Natural killer cell (primary cell): ENCODE measurements around the gene METTL25B. TPM values are rescaled to one million over a fixed set of nuclear protein-coding genes. Genes with fewer than 3 reads are reported as not detected.

Source experiments
- ATAC-seq, 3 donors: fragments of 150-1000 bp in 2 of 3; fragments of 200-7000 bp in 1 of 3; cut with Tn5 transposase; 1 replicate in 1 of 3; 2 replicates in 2 of 3; pipeline ENCODE4 v1.10.0; 2021; ENCODE audit warnings: mild to moderate bottlenecking in 2 of 3, moderate library complexity in 2 of 3
- DNase-seq, 2 donors: peaks; one replicate each; pipeline versions ENCODE4 v3.0.0 to v3.0.0-alpha.2; 2013 to 2021; ENCODE audit warnings: mixed read lengths in 1 of 2
- H3K27ac ChIP-seq: one replicate; pipeline ENCODE4 v1.5.1; 2013; ENCODE audit warnings: mild to moderate bottlenecking, low read length
- H3K27me3 ChIP-seq: one replicate; pipeline ENCODE4 v1.6.1; 2013; ENCODE audit warnings: low read length; ENCODE audit not compliant: control insufficient read depth, insufficient read depth
- H3K36me3 ChIP-seq: one replicate; pipeline ENCODE4 v1.6.1; 2013; ENCODE audit warnings: low read length; ENCODE audit not compliant: control insufficient read depth, insufficient read depth
- H3K4me1 ChIP-seq: one replicate; pipeline ENCODE4 v1.6.1; 2013; ENCODE audit warnings: low read length; ENCODE audit not compliant: control insufficient read depth, insufficient read depth
- H3K4me3 ChIP-seq: one replicate; pipeline ENCODE4 v1.5.1; 2013; ENCODE audit warnings: low read length
- H3K9me3 ChIP-seq: one replicate; pipeline ENCODE4 v1.6.1; 2013; ENCODE audit warnings: low read length; ENCODE audit not compliant: control insufficient read depth, insufficient read depth
- H3K27ac Mint-ChIP-seq, 2 donors: one replicate each; pipeline ENCODE4 v1.8.0; 2022; ENCODE audit warnings: mild to moderate bottlenecking in 2 of 2, mixed read lengths in 2 of 2, moderate library complexity in 1 of 2
- H3K27me3 Mint-ChIP-seq, 2 donors: one replicate each; pipeline ENCODE4 v1.8.0; 2022; ENCODE audit warnings: low read depth in 2 of 2, mixed read lengths in 2 of 2
- H3K36me3 Mint-ChIP-seq: one replicate; pipeline ENCODE4 v1.8.0; 2022; ENCODE audit warnings: mixed read lengths
- H3K4me1 Mint-ChIP-seq, 2 donors: one replicate each; pipeline ENCODE4 v1.8.0; 2022; ENCODE audit warnings: mixed read lengths in 2 of 2
- H3K4me3 Mint-ChIP-seq: one replicate; pipeline ENCODE4 v1.8.0; 2022; ENCODE audit warnings: mild to moderate bottlenecking, moderate library complexity, mixed read lengths
- H3K9me3 Mint-ChIP-seq, 2 donors: one replicate each; pipeline ENCODE4 v1.8.0; 2022; ENCODE audit warnings: mixed read lengths in 2 of 2
- CTCF ChIP-seq: fragments of 200-600 bp; IDR thresholded peaks from one replicate; pipeline ENCODE4 v1.8.0; 2022; ENCODE audit warnings: antibody characterized with exemption
- WGBS: methylation state at CpG from one replicate; pipeline ENCODE4 v1.1.7; 2013; ENCODE audit warnings: missing lambda C conversion rate; ENCODE audit not compliant: insufficient coverage; 5-methylcytosine and 5-hydroxymethylcytosine counted together
- intact Hi-C: fragments of 100-400 bp; cut with micrococcal nuclease; formaldehyde crosslinking; loops from one replicate; pipeline ENCODE4 v1.14.2; 2022
- total RNA-seq, 4 donors: library from RNA; stranded (reverse); fragments of 120-200 nt in 1 of 4; gene quantifications; one replicate each; pipeline versions ENCODE4 v1.2.3 to v1.2.4, GENCODE V29; 2013 to 2022

Gene METTL25B
- total RNA-seq, 3 donors from 2014 or later (not counting 1 experiment from before 2014, with no cell fraction given) = 23.5 to 25.3 (median 23.8) TPM

DNA sequence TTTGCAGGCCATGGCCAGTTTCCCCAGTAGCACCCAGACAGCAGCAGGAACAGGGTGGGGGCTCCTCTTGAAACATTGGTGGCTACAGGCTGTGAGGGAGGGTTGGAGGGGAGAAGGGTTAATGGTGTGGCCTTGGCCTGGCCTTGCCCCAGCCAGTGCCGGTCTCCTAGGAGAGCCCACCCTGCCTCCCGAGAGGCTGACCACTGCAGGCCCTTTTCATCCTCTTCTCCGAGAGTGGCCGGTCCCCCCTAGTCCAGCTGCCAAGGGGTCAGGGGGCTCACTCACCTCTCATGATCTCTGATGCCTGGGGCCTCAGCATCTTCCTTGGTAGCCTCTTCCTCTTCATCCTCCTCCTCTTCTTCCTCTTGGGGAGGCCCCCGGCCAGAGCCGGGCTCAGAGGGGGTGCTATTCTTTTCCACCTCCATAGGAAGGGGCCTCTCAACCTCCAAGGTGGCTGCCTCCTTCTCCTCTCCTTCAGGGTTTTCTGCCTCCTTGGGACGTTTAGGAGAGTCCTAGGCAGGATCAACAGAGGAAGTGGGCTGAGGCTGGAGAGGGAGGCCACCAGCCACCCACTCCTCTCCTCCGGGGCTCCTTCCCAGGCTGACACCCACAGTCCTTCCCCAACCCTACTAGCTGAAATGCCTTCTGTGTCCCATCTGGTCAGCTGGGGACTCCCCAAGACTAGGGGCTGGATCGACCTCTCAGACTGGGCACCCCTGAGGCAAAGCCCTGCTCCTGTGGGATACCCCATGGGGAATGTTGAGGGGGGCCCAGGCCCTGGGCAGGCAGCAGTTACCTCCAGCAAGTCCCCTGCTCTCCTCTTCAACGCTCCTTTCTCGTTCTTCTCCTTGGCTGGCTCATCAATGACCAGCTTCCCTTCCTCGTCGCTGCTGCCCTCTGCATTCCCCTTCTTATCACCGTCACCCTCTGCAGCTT, 15.4 kb downstream of the METTL25B start:
- Mint-ChIP-seq H3K4me1 (peaks cover 52 to 54% of the 10 kb centered on the region in 2 donors), H3K27me3 (no peaks in the 10 kb centered on the region), H3K36me3 (no peaks in the 10 kb centered on the region), H3K9me3 (no peaks in the 10 kb centered on the region), H3K4me3 (no peak overlapping the region), H3K27ac (peak overlapping the region; percentile 57 to 94)
- intact Hi-C loops = no loop called here
- DNase-seq (peak in 1 of 2 donors; percentile 7), ATAC-seq (no peak)
- no peaks in the 10 kb centered on the region for H3K9me3 ChIP-seq
- H3K27ac ChIP-seq = no peak overlapping the region
- TF ChIP-seq CTCF = no peak
- H3K36me3 ChIP-seq = peaks cover 16% of the 10 kb centered on the region
- H3K4me3 ChIP-seq = no peak overlapping the region
- 89% methylated on average over 13 of the region's 14 CpGs for WGBS
- no peaks in the 10 kb centered on the region for H3K27me3 ChIP-seq
- peaks cover 42% of the 10 kb centered on the region for H3K4me1 ChIP-seq

DNA sequence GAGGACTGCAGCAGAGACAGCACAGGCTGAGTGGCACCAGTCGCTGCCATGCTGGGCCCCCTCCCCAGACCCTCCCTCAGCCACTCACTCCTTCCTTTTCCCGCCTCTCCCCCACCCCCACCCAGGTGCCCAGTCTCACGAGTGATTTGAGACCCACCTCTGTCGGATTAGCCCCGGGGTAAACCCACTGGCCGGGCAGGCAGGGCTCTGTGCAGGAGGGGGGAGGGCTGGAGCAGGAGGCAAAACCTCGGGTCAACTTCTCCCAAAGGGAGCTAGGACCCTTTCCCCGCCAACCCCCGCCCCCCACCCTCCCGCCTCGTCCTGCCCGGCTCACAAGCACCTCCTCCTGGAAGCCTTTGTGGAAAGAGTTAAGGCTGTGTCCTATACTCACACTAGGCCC, 16.1 kb downstream of the METTL25B start:
- peaks cover 56 to 61% of the 10 kb centered on the region in 2 donors for H3K4me1 Mint-ChIP-seq
- peak overlapping the region; percentile 57 to 94 for H3K27ac Mint-ChIP-seq
- Histone ChIP-seq H3K9me3 (no peaks in the 10 kb centered on the region), H3K27ac (no peak overlapping the region), H3K27me3 (no peaks in the 10 kb centered on the region), H3K4me1 (peaks cover 49% of the 10 kb centered on the region), H3K4me3 (no peak overlapping the region), H3K36me3 (peaks cover 16% of the 10 kb centered on the region)
- no peak for DNase-seq
- 96% methylated on average over 6 of the region's 12 CpGs for WGBS
- intact Hi-C loops = no loop called here
- TF ChIP-seq CTCF = no peak
- no peak overlapping the region for H3K4me3 Mint-ChIP-seq
- no peaks in the 10 kb centered on the region for H3K36me3 Mint-ChIP-seq
- ATAC-seq = no peak
- H3K27me3 Mint-ChIP-seq = no peaks in the 10 kb centered on the region
- H3K9me3 Mint-ChIP-seq = no peaks in the 10 kb centered on the region

DNA sequence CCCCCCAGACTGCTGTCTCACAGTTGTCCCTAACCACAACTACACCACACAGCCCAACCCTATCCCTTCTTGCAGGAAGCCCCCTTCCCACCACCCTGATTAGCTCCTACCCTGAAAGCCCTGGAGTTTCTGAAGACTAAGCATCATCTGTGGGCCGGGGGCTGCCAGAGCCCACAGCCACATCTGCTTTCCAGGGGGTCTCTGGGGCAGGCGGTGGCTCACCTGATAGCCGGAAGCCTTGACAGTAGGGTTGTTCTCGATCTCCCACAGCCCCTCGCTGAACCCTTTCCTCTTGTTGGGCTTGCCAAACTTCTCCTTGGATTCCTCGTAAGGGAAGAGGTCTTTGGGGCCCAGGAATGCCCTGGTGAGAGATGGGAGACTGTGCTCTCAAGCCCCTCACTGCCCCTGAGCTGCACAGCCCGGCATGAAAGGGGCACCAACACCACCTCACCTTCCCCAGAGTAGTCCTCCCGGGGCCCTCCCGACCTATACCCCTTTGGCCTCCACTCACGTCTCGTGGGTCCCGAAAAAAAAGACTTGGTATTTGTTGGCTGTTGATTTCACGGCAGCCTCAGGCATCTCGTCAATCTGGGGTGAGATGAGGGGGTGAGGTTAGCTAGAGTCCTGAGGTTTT, 16.6 kb downstream of the METTL25B start:
- DNase-seq = peak in 1 of 2 donors; percentile 3
- Histone ChIP-seq H3K27ac (no peak overlapping the region), H3K27me3 (no peaks in the 10 kb centered on the region), H3K9me3 (no peaks in the 10 kb centered on the region), H3K4me3 (no peak overlapping the region), H3K36me3 (peaks cover 16% of the 10 kb centered on the region), H3K4me1 (peaks cover 54% of the 10 kb centered on the region)
- TF ChIP-seq CTCF = no peak
- Mint-ChIP-seq H3K4me1 (peaks cover 62 to 67% of the 10 kb centered on the region in 2 donors), H3K27me3 (no peaks in the 10 kb centered on the region), H3K36me3 (no peaks in the 10 kb centered on the region), H3K4me3 (peak overlapping the region; percentile 21), H3K9me3 (no peaks in the 10 kb centered on the region), H3K27ac (peak overlapping the region; percentile 92 to 94)
- 75% methylated on average over 14 of the region's 14 CpGs for WGBS
- intact Hi-C loops = no loop called here
- ATAC-seq = no peak
